GM23338 (cell line): ENCODE measurements around the gene BMPR1B. TPM values are rescaled to one million over a fixed set of nuclear protein-coding genes. Genes with fewer than 3 reads are reported as not detected.

Source experiments
- ATAC-seq: fragments of 200-7000 bp; cut with Tn5 transposase; 3 replicates; pipeline ENCODE4 v1.9.1; 2020
- DNase-seq: peaks from one replicate; pipeline ENCODE4 v3.0.0-alpha.2; 2015; ENCODE audit warnings: low spot score
- H2AFZ ChIP-seq: fragments of 200-600 bp; sonication (generic); 2 replicates; pipeline ENCODE4 v1.8.0; 2016; ENCODE audit warnings: antibody characterized with exemption, mild to moderate bottlenecking, moderate library complexity
- H3F3A ChIP-seq: fragments of 200-600 bp; sonication (generic); replicated peaks from 2 replicates; pipeline ENCODE4 v1.8.0; 2017; ENCODE audit warnings: antibody characterized with exemption, mixed run types, low read depth
- H3K27ac ChIP-seq: fragments of 200-600 bp; sonication (generic); 2 replicates; pipeline ENCODE4 v1.6.1; 2016; ENCODE audit warnings: low read depth
- H3K27me3 ChIP-seq: fragments of 200-600 bp; sonication (generic); 2 replicates; pipeline ENCODE4 v1.8.0; 2016; ENCODE audit warnings: mild to moderate bottlenecking, mixed run types, moderate library complexity; ENCODE audit not compliant: insufficient read depth
- H3K36me3 ChIP-seq: fragments of 200-600 bp; sonication (generic); 2 replicates; pipeline ENCODE4 v1.8.0; 2016; ENCODE audit warnings: mild to moderate bottlenecking; ENCODE audit not compliant: insufficient read depth
- H3K4me1 ChIP-seq: fragments of 200-600 bp; sonication (generic); 2 replicates; pipeline ENCODE4 v1.8.0; 2016; ENCODE audit warnings: mild to moderate bottlenecking, moderate library complexity; ENCODE audit not compliant: insufficient read depth
- H3K4me2 ChIP-seq: fragments of 200-600 bp; sonication (generic); 2 replicates; pipeline ENCODE4 v1.7.1; 2017; ENCODE audit warnings: mixed run types
- H3K4me3 ChIP-seq: fragments of 200-600 bp; sonication (generic); 2 replicates; pipeline ENCODE4 v1.6.1; 2016; ENCODE audit warnings: mixed run types
- H3K79me2 ChIP-seq: fragments of 200-600 bp; sonication (generic); replicated peaks from 2 replicates; pipeline ENCODE4 v1.8.0; 2017; ENCODE audit warnings: mild to moderate bottlenecking; ENCODE audit not compliant: insufficient read depth
- H3K9me2 ChIP-seq: fragments of 200-600 bp; sonication (generic); 2 replicates; pipeline ENCODE4 v1.8.0; 2017; ENCODE audit not compliant: insufficient read depth
- H4K20me1 ChIP-seq: fragments of 200-600 bp; sonication (generic); replicated peaks from 2 replicates; pipeline ENCODE4 v1.8.0; 2017; ENCODE audit warnings: mild to moderate bottlenecking; ENCODE audit not compliant: insufficient read depth
- H3K27ac Mint-ChIP-seq: 2 replicates; pipeline ENCODE4 v1.8.0; 2020; ENCODE audit warnings: inconsistent platforms, mild to moderate bottlenecking, moderate library complexity, mixed read lengths
- H3K27me3 Mint-ChIP-seq: 3 replicates; pipeline ENCODE4 v1.8.0; 2022; ENCODE audit warnings: low read depth, mild to moderate bottlenecking, moderate library complexity, mixed read lengths, inconsistent platforms; ENCODE audit not compliant: insufficient read depth, poor library complexity
- H3K36me3 Mint-ChIP-seq: 3 replicates; pipeline ENCODE4 v1.8.0; 2021; ENCODE audit warnings: low read depth, mild to moderate bottlenecking, inconsistent platforms, moderate library complexity, mixed read lengths
- H3K4me1 Mint-ChIP-seq: 3 replicates; pipeline ENCODE4 v1.8.0; 2020; ENCODE audit warnings: mild to moderate bottlenecking, inconsistent platforms, mixed read lengths
- H3K4me3 Mint-ChIP-seq: 3 replicates; pipeline ENCODE4 v1.8.0; 2021; ENCODE audit warnings: moderate library complexity, mild to moderate bottlenecking, inconsistent platforms, mixed read lengths
- H3K9me3 Mint-ChIP-seq: 3 replicates; pipeline ENCODE4 v1.8.0; 2020; ENCODE audit warnings: moderate library complexity, mild to moderate bottlenecking, inconsistent platforms, mixed read lengths
- CREB1 ChIP-seq: fragments of 250-450 bp; sonication (Bioruptor Pico); IDR thresholded peaks from 2 replicates; pipeline ENCODE4 v1.5.0; 2020; ENCODE audit warnings: low read depth, mild to moderate bottlenecking, moderate library complexity
- EZH2 ChIP-seq: fragments of 200-600 bp; sonication (generic); IDR thresholded peaks from one replicate; pipeline ENCODE4 v1.8.0; 2017; ENCODE audit warnings: antibody characterized with exemption, mild to moderate bottlenecking, low read depth; ENCODE audit not compliant: unreplicated experiment
- EZH2phosphoT487 ChIP-seq: fragments of 200-600 bp; sonication (generic); IDR thresholded peaks from one replicate; pipeline ENCODE4 v1.8.1; 2018; ENCODE audit warnings: antibody characterized with exemption; ENCODE audit not compliant: unreplicated experiment
- NANOG ChIP-seq: IDR thresholded peaks from 2 replicates; pipeline ENCODE4 v1.6.1; 2016; ENCODE audit warnings: antibody characterized with exemption, borderline replicate concordance
- REST ChIP-seq: IDR thresholded peaks from one replicate; pipeline ENCODE4 v1.6.1; 2018; ENCODE audit warnings: antibody characterized with exemption; ENCODE audit not compliant: unreplicated experiment
- STAT1 ChIP-seq: IDR thresholded peaks from one replicate; pipeline ENCODE4 v1.6.1; 2016; ENCODE audit warnings: antibody characterized with exemption; ENCODE audit not compliant: unreplicated experiment
- ZNF462 ChIP-seq: fragments of 250-450 bp; sonication (Bioruptor Pico); IDR thresholded peaks from 2 replicates; pipeline ENCODE4 v1.5.0; 2020; ENCODE audit warnings: mild to moderate bottlenecking, moderate library complexity
- polyA plus RNA-seq: library from polyadenylated mRNA; unstranded; fragments of >200 nt; fragmentation: Nextera tagmentation; extraction: Ambion mirVana; gene quantifications from 2 replicates; pipeline ENCODE4 v1.2.1, GENCODE V29; 2016
- total RNA-seq: library from RNA; depleted of rRNA; stranded (reverse); fragments of >200 nt; shearing (Covaris generic); gene quantifications from 2 replicates; pipeline ENCODE4 v1.2.3, GENCODE V29; 2014

BMPR1B gene
- total and polyA plus RNA-seq, 2 experiments from 2014 or later: 0.48 to 1.0 TPM

GRCh38 chr4:95107004-95107403, 349.2 kb downstream of the BMPR1B start:
- H3K4me1 Mint-ChIP-seq: peaks cover 7% of the 10 kb centered on the region; the same call in 2 of the 3 replicates

More at GRCh38 chr4:95107004-95107403, 349.2 kb downstream of the BMPR1B start:
- H3K27me3 Mint-ChIP-seq: no peaks in the 10 kb centered on the region
- H3K9me3 Mint-ChIP-seq: no peaks in the 10 kb centered on the region
- no peak overlapping the region for H3K4me3 ChIP-seq
- DNase-seq (no peak), ATAC-seq (no peak)
- no peaks in the 10 kb centered on the region for H3K36me3 Mint-ChIP-seq
- TF ChIP-seq STAT1 (no peak), EZH2phosphoT487 (no peak), ZNF462 (no peak), CREB1 (CRISPR knock-in tag) (no peak), EZH2 (no peak), REST (no peak), NANOG (no peak)
- H3K27ac ChIP-seq: no peak overlapping the region
- H2AFZ ChIP-seq: no peak overlapping the region
- no peaks in the 10 kb centered on the region for H4K20me1 ChIP-seq
- H3K9me2 ChIP-seq: no peaks in the 10 kb centered on the region
- H3K4me2 ChIP-seq: no peak overlapping the region
- no peaks in the 10 kb centered on the region for H3K79me2 ChIP-seq
- H3F3A ChIP-seq: no peaks in the 10 kb centered on the region
- no peaks in the 10 kb centered on the region for H3K4me1 ChIP-seq
- H3K4me3 Mint-ChIP-seq: no peak overlapping the region
- H3K36me3 ChIP-seq: no peaks in the 10 kb centered on the region
- no peaks in the 10 kb centered on the region for H3K27me3 ChIP-seq
- no peak overlapping the region for H3K27ac Mint-ChIP-seq
